Measurements from ENCODE around the gene SMARCA2.

GRCh38 chr9:2029666-2030170 is 14.6 kb downstream of the SMARCA2 start:
- TF ChIP-seq CTCF (IDR thresholded peaks at IDR 0.05; ENCODE audit: poor library complexity, severe bottlenecking) (no peak), REST (IDR thresholded peaks at IDR 0.05; ENCODE audit: borderline replicate concordance) (no peak), TAF1 (IDR thresholded peaks at IDR 0.05; ENCODE audit: low read depth) (no peak), MXI1 (conservative IDR thresholded peaks at IDR 0.05; ENCODE audit: poor library complexity, severe bottlenecking) (no peak), EP300 (conservative IDR thresholded peaks at IDR 0.05; ENCODE audit: poor library complexity, severe bottlenecking) (no peak), RAD21 (conservative IDR thresholded peaks at IDR 0.05) (no peak)
